NOMO-1 (cell line): Measurements from ENCODE around the gene SEL1L2.
A peak's percentile ranks its signal among the peaks of the same experiment; 100 is the strongest.

Experiments used
- DNase-seq, 2 experiments: peaks; one replicate each; lab custom pipeline; 2025; ENCODE audit not compliant: unreplicated experiment in 2 of 2; lab: John Stamatoyannopoulos, UW

The SEL1L2 gene

DNA sequence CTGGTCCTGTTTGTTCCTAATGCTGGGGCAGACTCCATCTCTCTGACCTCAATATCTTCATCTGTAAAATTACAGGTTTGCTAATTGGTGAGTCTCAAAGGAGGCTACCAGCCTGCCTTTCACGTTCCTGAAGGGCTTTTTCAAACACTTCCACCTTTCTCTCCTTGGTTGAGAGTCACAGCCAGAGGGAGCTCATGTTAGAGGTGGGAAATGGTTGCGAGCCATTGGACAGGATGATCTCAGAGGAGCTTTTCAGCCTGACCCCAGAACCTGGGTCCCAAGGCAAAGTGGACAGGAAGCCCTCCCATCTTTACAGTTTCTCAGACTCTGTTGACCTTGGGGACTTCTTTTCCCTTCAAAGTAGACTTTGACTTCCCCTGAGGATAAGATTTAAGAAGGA, 168.0 kb downstream of the SEL1L2 start:
- no peak for DNase-seq

DNA sequence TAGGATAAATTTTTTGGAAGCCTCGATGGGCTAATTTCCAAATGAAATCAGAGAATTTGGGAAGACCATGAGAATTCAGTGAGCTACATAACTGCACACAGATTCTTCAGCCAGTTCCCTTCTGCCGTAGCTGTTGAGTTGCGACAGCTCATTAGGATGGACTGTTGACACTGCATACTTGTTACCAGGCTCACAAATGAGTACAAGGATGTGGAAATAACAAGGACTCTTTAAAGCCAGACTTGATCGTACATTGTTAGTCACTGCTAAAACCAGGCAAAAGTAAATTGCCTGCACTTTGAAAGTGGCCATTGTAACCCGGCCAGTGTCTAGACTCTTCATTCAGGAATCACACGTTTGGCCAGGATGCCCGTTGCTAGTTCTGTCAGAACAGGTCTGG, 168.5 kb downstream of the SEL1L2 start:
- DNase-seq = peak; percentile 20 to 73

DNA sequence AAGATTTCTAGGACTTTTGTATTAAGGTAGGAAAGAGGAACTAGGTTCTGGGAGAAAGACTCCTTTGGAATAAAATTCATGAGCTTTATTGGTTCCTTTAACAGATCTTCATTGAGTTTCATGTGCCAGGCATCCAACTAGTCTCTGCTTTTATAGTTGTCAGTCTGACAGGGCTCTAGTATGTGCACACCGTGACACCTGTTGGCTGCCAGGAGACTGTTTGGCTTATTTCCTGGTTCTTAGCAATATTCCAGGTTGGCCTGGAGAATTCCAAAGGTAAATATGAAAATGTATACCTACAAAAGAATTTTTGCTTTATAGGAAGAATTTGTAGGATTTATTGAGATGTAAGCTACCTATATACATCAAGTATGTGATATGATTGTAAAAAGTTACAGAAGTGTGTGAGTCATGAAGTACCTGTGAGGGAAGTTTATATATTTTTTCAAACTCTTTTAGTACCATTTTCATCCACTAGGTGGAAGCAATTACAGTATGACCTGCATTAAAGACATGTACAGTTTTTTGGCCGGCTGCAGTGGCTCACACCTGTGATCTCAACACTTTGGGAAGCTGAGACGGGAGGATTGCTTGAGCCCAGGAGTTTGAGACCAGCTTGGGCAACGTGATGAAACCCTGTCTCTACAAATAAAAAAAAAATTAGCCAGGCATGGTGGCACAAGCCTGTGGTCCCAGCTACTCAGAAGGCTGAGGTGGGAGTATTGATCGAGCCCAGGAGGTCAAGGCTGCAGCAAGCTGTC, 170.3 kb downstream of the SEL1L2 start:
- DNase-seq = peak; percentile 12 to 63

DNA sequence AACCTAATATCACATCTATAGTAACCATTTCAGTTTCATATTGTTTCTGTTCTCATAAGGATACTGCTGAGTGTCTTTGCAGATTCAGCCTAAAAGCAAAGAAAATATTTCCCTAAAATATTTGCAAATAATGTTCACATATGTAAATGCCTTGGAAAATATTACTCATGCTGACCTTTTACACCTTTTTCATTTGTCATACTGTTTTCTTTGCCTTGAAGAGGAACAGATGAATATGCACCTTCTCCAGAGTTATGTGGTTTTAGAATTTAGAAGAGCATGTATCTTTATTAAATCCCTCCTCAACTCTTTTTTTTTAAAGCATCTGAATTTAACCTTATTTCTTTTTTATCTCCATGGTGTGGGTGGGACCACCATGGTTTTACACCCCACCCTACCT, 173.1 kb downstream of the SEL1L2 start:
- DNase-seq = no peak

DNA sequence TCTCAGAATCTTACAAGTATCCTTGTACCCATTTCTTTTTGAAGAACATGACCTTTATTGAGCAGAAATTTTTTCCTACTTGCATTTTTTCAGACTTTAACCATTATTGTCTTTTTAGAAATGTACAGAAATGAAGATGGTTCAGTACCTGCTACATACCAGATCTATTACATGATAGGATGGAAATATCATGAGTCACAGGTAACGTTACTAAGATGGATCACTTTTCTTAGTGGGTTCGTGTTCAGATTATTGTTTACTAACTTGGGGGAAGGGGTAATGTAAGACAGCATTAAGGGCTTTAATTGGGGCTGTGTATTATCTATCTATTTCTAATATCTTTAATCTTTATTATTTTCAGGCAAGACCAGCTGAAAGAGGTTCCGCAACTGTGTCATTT, 173.7 kb downstream of the SEL1L2 start:
- DNase-seq = no peak

DNA sequence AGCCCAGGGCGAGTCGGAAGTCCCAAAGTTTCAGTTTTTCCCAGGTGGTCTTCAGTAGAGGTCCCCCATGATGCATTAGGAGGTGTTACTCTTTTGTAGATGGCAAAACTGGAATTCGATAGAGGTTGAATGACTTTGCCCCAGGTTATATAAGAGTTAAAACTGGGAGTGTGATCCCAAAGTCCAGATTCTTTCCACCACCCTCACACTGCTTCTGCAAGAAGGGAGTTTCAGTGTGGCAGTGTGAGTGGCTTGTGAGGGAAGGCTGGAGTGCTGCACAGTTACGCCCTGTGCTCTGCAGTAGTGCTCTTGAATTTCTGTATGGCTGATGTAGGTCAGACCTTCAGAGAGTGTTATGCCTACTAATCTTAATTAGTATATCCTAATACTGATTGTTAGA, 175.7 kb downstream of the SEL1L2 start:
- DNase-seq = no peak

DNA sequence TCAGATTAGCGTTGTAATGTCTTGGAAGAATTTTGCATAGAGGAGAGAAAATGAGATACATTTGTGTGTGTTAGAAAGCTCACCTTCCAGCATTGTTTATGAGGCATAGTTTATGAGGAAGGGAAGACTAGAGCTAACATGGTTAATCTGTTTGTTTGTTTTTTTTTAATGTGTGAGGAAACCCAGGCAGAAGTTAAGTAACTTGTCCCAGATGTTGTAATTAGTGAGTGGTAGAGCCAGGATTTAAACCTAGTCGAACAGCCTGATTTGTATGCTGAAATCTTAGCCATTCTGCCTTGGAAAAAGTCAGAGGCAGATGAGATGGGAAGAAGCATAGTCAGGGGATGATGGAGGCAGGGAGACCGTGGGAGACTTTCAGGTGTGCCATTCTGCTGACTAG, 176.5 kb downstream of the SEL1L2 start:
- no peak for DNase-seq

DNA sequence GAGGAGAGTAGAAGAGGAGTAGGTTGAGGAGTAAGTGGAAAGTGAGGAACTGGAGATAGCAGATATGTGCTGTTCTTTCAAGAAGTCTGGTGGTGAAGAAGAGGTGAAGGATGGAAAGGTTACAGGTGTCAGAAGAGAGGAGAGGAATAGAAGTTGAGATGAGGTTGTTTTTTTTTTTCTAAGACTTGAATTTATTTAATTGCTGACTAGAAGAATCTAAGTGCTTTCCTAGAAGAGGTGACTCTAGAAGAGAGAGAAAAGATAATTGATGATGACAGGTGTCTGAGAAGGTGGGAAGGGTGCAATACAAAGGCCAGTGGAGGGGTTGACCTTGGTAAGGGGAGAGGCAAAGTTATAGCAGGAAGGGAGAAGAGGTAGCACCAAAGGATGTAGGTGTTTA, 180.0 kb downstream of the SEL1L2 start:
- DNase-seq = no peak

DNA sequence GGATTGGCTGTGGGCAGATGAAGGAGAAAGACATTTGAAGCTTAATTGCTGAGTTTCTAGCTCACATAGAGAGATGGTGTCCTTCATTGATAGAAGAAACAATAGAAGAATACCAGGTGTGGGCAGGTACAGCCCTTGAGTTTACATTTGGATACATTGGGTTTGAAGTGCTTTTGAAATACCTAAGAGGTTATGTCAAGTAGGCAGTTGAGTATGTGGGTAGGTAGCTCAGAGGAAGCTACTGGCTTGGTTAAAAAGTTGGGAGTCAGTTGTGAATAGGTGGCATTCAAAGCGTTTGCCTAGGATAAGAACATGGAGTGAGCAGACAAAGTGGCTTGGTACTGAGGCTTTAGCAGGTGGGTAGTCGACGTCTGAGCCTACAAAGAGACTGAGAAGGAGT, 180.6 kb downstream of the SEL1L2 start:
- DNase-seq = no peak

DNA sequence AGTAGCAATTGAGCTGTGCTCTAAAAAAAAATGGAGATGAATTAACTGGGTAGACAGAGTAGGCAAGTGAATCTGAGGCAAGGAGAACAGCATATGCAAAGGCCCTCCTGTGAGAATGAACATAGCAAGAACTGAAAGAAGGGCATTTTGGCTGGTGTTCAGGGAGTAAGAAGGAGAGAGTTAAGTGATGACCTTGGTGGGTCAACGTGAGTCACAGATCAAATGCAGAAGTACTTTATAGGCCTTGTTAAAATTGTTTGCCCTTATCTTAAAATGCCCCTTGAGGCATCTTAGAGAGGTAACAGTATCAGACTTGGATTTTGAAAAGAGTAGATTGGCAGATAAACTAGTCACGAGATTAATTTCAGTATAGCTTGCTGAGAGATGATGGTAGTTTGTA, 181.0 kb downstream of the SEL1L2 start:
- no peak for DNase-seq

DNA sequence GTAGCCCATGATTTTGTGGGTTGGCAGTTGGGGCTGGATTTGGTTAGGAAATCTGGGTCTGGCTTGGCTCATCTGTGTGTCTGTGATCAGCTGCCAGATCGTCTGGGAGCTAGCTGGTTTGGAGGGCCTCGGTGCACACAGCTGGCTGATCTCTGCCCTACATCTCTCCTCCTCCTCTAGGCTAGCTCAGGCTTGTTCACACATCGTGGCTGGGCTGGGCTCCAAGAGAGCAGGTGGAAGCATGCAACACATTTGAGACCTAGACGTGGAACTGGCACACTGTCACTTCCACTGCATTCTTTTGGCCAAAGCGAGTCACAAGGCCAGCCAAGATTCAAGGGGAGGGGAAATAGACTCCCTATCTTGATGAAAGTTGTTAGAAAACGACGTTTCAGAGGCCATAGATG, 189.7 kb downstream of the SEL1L2 start:
- DNase-seq = no peak

DNA sequence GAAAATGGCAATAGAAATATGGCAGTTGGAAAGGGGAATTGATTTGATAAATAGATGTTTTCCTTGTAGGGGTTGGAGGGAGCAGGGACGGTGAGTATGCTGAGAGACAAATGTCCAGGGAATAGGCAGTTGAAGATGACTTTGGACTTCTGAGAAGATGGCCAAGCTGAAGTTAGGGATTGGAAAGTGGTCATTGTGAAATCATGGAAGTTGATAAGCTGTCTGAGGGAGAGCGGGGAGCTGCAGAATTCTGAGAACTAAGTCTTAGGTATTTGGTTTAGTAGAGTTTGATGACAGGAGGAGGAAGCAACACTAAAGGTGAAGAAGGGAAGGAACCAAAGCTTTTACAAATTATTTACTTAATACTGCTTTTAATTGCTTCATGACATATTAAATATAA, 190.4 kb downstream of the SEL1L2 start:
- no peak for DNase-seq
